Activated CD4-positive, alpha-beta T cell treated with anti-CD3 and anti-CD28 coated beads, Interleukin-2, Interleukin-6, amounts not matched to agents 100 ng/mL and 50 ng/mL, durations not matched to agents 16 hours and 8 hours (primary cell): ENCODE measurements around the gene CMKLR1.
A peak's percentile ranks its signal among the peaks of the same experiment; 100 is the strongest.

Experiments
- DNase-seq: peaks from one replicate; pipeline ENCODE4 v3.0.0-alpha.2; 2020

The CMKLR1 gene

GRCh38 chr12:108315486-108316105 is 23.5 kb downstream of the CMKLR1 start:
- DNase-seq: no peak

GRCh38 chr12:108313606-108314351 is 25.3 kb downstream of the CMKLR1 start:
- DNase-seq: no peak

- DNase-seq: no peak
Observed at GRCh38 chr12:108313241-108313605, 25.9 kb downstream of the CMKLR1 start.

- no peak for DNase-seq
Observed at GRCh38 chr12:108312693-108313189, 26.4 kb downstream of the CMKLR1 start.

- DNase-seq: no peak
Observed at GRCh38 chr12:108312073-108312659, 26.9 kb downstream of the CMKLR1 start.

GRCh38 chr12:108311605-108312004 is 27.5 kb downstream of the CMKLR1 start:
- DNase-seq: no peak

GRCh38 chr12:108310489-108310888 is 28.6 kb downstream of the CMKLR1 start:
- no peak for DNase-seq

GRCh38 chr12:108309674-108310312 is 29.3 kb downstream of the CMKLR1 start:
- DNase-seq: no peak

- DNase-seq: no peak
Observed at GRCh38 chr12:108308395-108309085, 30.6 kb downstream of the CMKLR1 start.

- peak; percentile 5 for DNase-seq
Observed at GRCh38 chr12:108307006-108307405, 32.1 kb downstream of the CMKLR1 start.

GRCh38 chr12:108306506-108306905 is 32.6 kb downstream of the CMKLR1 start:
- no peak for DNase-seq

- no peak for DNase-seq
Observed at GRCh38 chr12:108305991-108306501, 33.1 kb downstream of the CMKLR1 start.

GRCh38 chr12:108305520-108305919 is 33.6 kb downstream of the CMKLR1 start:
- no peak for DNase-seq

GRCh38 chr12:108304633-108305032 is 34.5 kb downstream of the CMKLR1 start:
- no peak for DNase-seq

GRCh38 chr12:108303703-108304102 is 35.4 kb downstream of the CMKLR1 start:
- no peak for DNase-seq

GRCh38 chr12:108302403-108303311 is 36.5 kb downstream of the CMKLR1 start:
- no peak for DNase-seq

- no peak for DNase-seq
Observed at GRCh38 chr12:108302016-108302402, 37.1 kb downstream of the CMKLR1 start.

- no peak for DNase-seq
Observed at GRCh38 chr12:108301346-108301745, 37.8 kb downstream of the CMKLR1 start.

- DNase-seq: no peak
Observed at GRCh38 chr12:108299980-108300696, 39.0 kb downstream of the CMKLR1 start.

- no peak for DNase-seq
Observed at GRCh38 chr12:108299516-108299915, 39.6 kb downstream of the CMKLR1 start.

- no peak for DNase-seq
Observed at GRCh38 chr12:108298761-108299275, 40.3 kb downstream of the CMKLR1 start.
